ENCODE results near the gene DOCK4.

GRCh38 chr7:112133328-112133727 is 72.9 kb downstream of the DOCK4 start:
- TF ChIP-seq CTCF (IDR thresholded peaks at IDR 0.05; ENCODE audit: insufficient read depth, low read depth, low read length) (no peak), EZH2 (IDR thresholded peaks at IDR 0.05; ENCODE audit: insufficient read depth, low read length) (no peak)
